ENCODE measurements around the gene MERTK.

DNA sequence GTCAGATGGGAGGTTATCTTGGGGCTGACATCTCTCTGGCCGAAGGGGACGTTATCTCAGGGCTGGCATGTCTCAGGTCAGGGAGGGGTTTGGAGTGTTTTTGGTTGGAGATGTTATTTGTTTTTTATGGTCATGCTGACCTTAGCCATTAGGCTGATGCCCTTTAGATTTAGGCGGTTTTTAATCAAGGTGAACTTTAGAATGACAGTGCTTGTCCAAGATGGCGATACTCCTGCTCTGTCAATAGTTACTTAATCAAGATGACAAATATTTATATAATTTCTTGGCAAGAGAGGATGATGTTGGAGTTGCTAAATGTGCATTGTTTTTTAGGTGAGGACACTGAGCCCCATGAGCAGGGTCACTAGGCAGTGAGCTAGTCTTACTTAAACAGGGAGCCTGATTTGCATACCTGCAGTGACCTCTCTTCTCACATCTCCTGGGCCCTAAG lies 34.5 kb downstream of the MERTK start:
- TF ChIP-seq, protein P1, sequence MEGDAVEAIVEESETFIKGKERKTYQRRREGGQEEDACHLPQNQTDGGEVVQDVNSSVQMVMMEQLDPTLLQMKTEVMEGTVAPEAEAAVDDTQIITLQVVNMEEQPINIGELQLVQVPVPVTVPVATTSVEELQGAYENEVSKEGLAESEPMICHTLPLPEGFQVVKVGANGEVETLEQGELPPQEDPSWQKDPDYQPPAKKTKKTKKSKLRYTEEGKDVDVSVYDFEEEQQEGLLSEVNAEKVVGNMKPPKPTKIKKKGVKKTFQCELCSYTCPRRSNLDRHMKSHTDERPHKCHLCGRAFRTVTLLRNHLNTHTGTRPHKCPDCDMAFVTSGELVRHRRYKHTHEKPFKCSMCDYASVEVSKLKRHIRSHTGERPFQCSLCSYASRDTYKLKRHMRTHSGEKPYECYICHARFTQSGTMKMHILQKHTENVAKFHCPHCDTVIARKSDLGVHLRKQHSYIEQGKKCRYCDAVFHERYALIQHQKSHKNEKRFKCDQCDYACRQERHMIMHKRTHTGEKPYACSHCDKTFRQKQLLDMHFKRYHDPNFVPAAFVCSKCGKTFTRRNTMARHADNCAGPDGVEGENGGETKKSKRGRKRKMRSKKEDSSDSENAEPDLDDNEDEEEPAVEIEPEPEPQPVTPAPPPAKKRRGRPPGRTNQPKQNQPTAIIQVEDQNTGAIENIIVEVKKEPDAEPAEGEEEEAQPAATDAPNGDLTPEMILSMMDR (IDR thresholded peaks at IDR 0.05): no peak
- TF ChIP-seq EP300 (IDR thresholded peaks at IDR 0.05): no peak
- TF ChIP-seq POLR2A (IDR thresholded peaks at IDR 0.05): no peak
- no peak for TF ChIP-seq POLR2AphosphoS5 (IDR thresholded peaks at IDR 0.05)

Data from suprapubic skin (tissue), 4 donors.